Activated CD8-positive, alpha-beta memory T cell treated with anti-CD3 and anti-CD28 coated beads, Interleukin-2, amount 50 U/mL, for 24 hours (primary cell): ENCODE results near the gene NEMF.
"Not testable (repeated sequence)": the region's sequence is repeated elsewhere in the genome, so short reads cannot be mapped to it uniquely, and the experiment has no call there.

Experiments used
- DNase-seq: peaks from one replicate; pipeline ENCODE4 v3.0.0-alpha.2; 2020; ENCODE audit errors: extremely low read depth

Gene NEMF

GRCh38 chr14:49879646-49880204, 27.1 kb upstream of the NEMF start:
- DNase-seq: no peak

- no peak for DNase-seq
Measured at GRCh38 chr14:49876563-49877127, 24.1 kb upstream of the NEMF start.

- no peak for DNase-seq
Measured at GRCh38 chr14:49875640-49876198, 23.1 kb upstream of the NEMF start.

- not testable (repeated sequence) for DNase-seq
Measured at GRCh38 chr14:49873548-49873947, 21.0 kb upstream of the NEMF start.

GRCh38 chr14:49870908-49871307, 18.3 kb upstream of the NEMF start:
- no peak for DNase-seq

- no peak for DNase-seq
Measured at GRCh38 chr14:49868720-49869114, 16.1 kb upstream of the NEMF start.

- peak; percentile 94 for DNase-seq
Measured at GRCh38 chr14:49867831-49868719, 15.5 kb upstream of the NEMF start.

GRCh38 chr14:49865431-49865859, 12.9 kb upstream of the NEMF start:
- peak; percentile 53 for DNase-seq

- no peak for DNase-seq
Measured at GRCh38 chr14:49863487-49864281, 11.1 kb upstream of the NEMF start.

GRCh38 chr14:49862089-49862673, 9.6 kb upstream of the NEMF start:
- peak; percentile 65 for DNase-seq

GRCh38 chr14:49861699-49862088, 9.1 kb upstream of the NEMF start:
- no peak for DNase-seq

- no peak for DNase-seq
Measured at GRCh38 chr14:49860988-49861698, 8.6 kb upstream of the NEMF start.

- no peak for DNase-seq
Measured at GRCh38 chr14:49858383-49858782, 5.8 kb upstream of the NEMF start.

- no peak for DNase-seq
Measured at GRCh38 chr14:49857427-49858003, 4.9 kb upstream of the NEMF start.

GRCh38 chr14:49853572-49854375, 1.2 kb upstream of the NEMF start:
- no peak for DNase-seq

GRCh38 chr14:49853158-49853477, 530 bp upstream of the NEMF start:
- DNase-seq: no peak

GRCh38 chr14:49851813-49852212, 775 bp downstream of the NEMF start:
- no peak for DNase-seq

GRCh38 chr14:49849213-49849847, 3.3 kb downstream of the NEMF start:
- DNase-seq: no peak

GRCh38 chr14:49828640-49829039, 23.9 kb downstream of the NEMF start:
- DNase-seq: no peak
